ENCODE results near the gene LCORL.

DNA sequence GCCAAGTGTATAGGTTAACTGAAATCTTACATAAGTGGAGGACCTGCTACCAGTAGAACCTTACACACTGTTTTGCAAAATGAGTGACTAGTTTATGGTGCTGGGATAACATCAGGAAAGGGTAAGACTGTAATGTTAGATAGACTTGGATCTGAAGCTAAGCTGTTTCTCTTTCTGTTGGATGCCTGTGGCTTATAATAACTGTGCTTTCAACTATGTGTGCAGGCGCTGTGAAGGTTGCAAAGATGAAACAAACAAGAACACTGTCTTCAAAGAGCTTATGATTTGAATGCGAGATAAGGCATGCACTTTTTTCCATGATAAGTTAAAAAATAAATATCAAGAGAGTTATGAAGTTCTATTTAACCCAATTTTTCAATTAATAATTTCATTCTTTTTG is 34.5 kb upstream of the LCORL start:
- TF ChIP-seq, protein P1, sequence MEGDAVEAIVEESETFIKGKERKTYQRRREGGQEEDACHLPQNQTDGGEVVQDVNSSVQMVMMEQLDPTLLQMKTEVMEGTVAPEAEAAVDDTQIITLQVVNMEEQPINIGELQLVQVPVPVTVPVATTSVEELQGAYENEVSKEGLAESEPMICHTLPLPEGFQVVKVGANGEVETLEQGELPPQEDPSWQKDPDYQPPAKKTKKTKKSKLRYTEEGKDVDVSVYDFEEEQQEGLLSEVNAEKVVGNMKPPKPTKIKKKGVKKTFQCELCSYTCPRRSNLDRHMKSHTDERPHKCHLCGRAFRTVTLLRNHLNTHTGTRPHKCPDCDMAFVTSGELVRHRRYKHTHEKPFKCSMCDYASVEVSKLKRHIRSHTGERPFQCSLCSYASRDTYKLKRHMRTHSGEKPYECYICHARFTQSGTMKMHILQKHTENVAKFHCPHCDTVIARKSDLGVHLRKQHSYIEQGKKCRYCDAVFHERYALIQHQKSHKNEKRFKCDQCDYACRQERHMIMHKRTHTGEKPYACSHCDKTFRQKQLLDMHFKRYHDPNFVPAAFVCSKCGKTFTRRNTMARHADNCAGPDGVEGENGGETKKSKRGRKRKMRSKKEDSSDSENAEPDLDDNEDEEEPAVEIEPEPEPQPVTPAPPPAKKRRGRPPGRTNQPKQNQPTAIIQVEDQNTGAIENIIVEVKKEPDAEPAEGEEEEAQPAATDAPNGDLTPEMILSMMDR (conservative IDR thresholded peaks at IDR 0.05; ENCODE audit: low read depth, low read length) = no peak
- no peak for TF ChIP-seq POLR2A (IDR thresholded peaks at IDR 0.05; ENCODE audit: low read depth, low read length)
- TF ChIP-seq MAFK (IDR thresholded peaks at IDR 0.05; ENCODE audit: low read depth, low read length) = no peak
- TF ChIP-seq MXI1 (IDR thresholded peaks at IDR 0.05; ENCODE audit: borderline replicate concordance, low read depth, low read length) = no peak
- TF ChIP-seq RAD21 (IDR thresholded peaks at IDR 0.05; ENCODE audit: low read length) = no peak
- no peak for TF ChIP-seq BHLHE40 (IDR thresholded peaks at IDR 0.05; ENCODE audit: low read depth, low read length)
- TF ChIP-seq FOS (IDR thresholded peaks at IDR 0.05; ENCODE audit: low read depth, low read length) = no peak
- no peak for TF ChIP-seq SMC3 (IDR thresholded peaks at IDR 0.05; ENCODE audit: low read depth, low read length)
- no peak for TF ChIP-seq NFE2L2 (IDR thresholded peaks at IDR 0.05; ENCODE audit: low read depth, low read length)
- no peak for TF ChIP-seq RCOR1 (IDR thresholded peaks at IDR 0.05; ENCODE audit: insufficient replicate concordance, low read length)
- no peak for TF ChIP-seq RFX5 (IDR thresholded peaks at IDR 0.05; ENCODE audit: low read depth, low read length)
